HCT116 (cell line): ENCODE measurements around the gene ALOXE3. TPM values are rescaled to one million over a fixed set of nuclear protein-coding genes. Genes with fewer than 3 reads are reported as not detected.

Experiments
- ATAC-seq: fragments of 200-7000 bp; cut with Tn5 transposase; 2 replicates; pipeline ENCODE4 v1.9.1; 2020; ENCODE audit warnings: mild to moderate bottlenecking, moderate library complexity
- BruUV-seq: library from RNA; stranded (reverse); fragments of 400-500 nt; replicated peaks from 2 replicates; lab custom pipeline; 2021; lab: Mats Ljungman, UMichigan
- CTCF ChIA-PET: fragments of 300-600 bp; sonication (Branson Sonifier 250); formaldehyde crosslinking; loops from one replicate; lab custom pipeline; 2021; ENCODE audit warnings: antibody characterized with exemption; lab: Charles Lee
- POLR2A ChIA-PET: fragments of 300-600, 350-600 bp; sonication (Branson Sonifier 250); formaldehyde crosslinking; loops from one replicate; lab custom pipeline; 2021; ENCODE audit warnings: antibody characterized with exemption; lab: Charles Lee
- RAD21 ChIA-PET, 2 experiments: fragments of 300-600 bp; sonication (Branson Sonifier 250); formaldehyde crosslinking; loops; one replicate each; lab custom pipeline; 2023; ENCODE audit warnings: low total read pairs in 2 of 2; ENCODE audit not compliant: uncharacterized antibody in 2 of 2, unreplicated experiment in 2 of 2, low non-redundant PET in 1 of 2; lab: Charles Lee
- DNase-seq: peaks from one replicate; pipeline ENCODE4 v3.0.0-alpha.2; 2010; ENCODE audit warnings: low read depth, low spot score
- H2AFZ ChIP-seq: fragments of 200-600 bp; shearing (Covaris generic), sonication (generic); 2 replicates; pipeline ENCODE4 v1.6.1; 2017; ENCODE audit warnings: low read depth, mixed run types, mixed read lengths, antibody characterized with exemption, low read length; ENCODE audit not compliant: poor library complexity, severe bottlenecking
- H3K27ac ChIP-seq: 2 replicates; pipeline ENCODE4 v1.5.1; 2012; ENCODE audit warnings: low read depth, low read length
- H3K27me3 ChIP-seq: fragments of 200-600 bp; sonication (generic); 2 replicates; pipeline ENCODE4 v1.6.1; 2016; ENCODE audit warnings: mixed run types, low read length, mixed read lengths; ENCODE audit not compliant: insufficient read depth
- H3K36me3 ChIP-seq, 2 experiments: fragments of 200-500 bp in 1 of 2; fragments of 200-600 bp in 1 of 2; sonication (Bioruptor generic) in 1 of 2; sonication (generic) in 1 of 2; 2 replicates each; pipeline versions ENCODE4 v1.5.1 to v1.6.1; 2014 to 2016; ENCODE audit warnings: low read length in 2 of 2, inconsistent platforms in 1 of 2, mixed read lengths in 1 of 2, mixed run types in 1 of 2; ENCODE audit not compliant: insufficient read depth in 2 of 2, control insufficient read depth in 1 of 2
- H3K4me1 ChIP-seq, 2 experiments: fragments of 200-600 bp in 1 of 2; sonication (generic) in 1 of 2; 2 replicates each; pipeline versions ENCODE4 v1.5.1 to v1.6.1; 2012 to 2017; ENCODE audit warnings: low read length in 2 of 2, inconsistent platforms in 1 of 2, mild to moderate bottlenecking in 1 of 2, mixed read lengths in 1 of 2, mixed run types in 1 of 2, moderate library complexity in 1 of 2; ENCODE audit not compliant: insufficient read depth in 2 of 2, control insufficient read depth in 1 of 2
- H3K4me2 ChIP-seq: fragments of 200-600 bp; sonication (generic); 2 replicates; pipeline ENCODE4 v1.6.1; 2017; ENCODE audit warnings: mixed run types, low read length, mixed read lengths
- H3K4me3 ChIP-seq, 2 experiments: fragments of 200-600 bp in 1 of 2; sonication (generic) in 1 of 2; replicated peaks in 1 of 2; 2 replicates each; pipeline ENCODE4 v1.5.1; 2011 to 2016; ENCODE audit warnings: low read length in 2 of 2, control low read depth in 1 of 2, low read depth in 1 of 2, mild to moderate bottlenecking in 1 of 2, mixed read lengths in 1 of 2, mixed run types in 1 of 2
- H3K79me2 ChIP-seq: fragments of 200-600 bp; sonication (generic); 2 replicates; pipeline ENCODE4 v1.6.1; 2017; ENCODE audit warnings: mild to moderate bottlenecking, mixed run types, low read length, moderate library complexity, mixed read lengths; ENCODE audit not compliant: insufficient read depth
- H3K9ac ChIP-seq: fragments of 200-600 bp; sonication (generic); 2 replicates; pipeline ENCODE4 v1.6.1; 2016; ENCODE audit warnings: low read length, mixed read lengths
- H3K9me2 ChIP-seq: fragments of 200-600 bp; sonication (generic), shearing (Covaris generic); 2 replicates; pipeline ENCODE4 v1.6.1; 2017; ENCODE audit warnings: mixed run types, mild to moderate bottlenecking, moderate library complexity; ENCODE audit not compliant: insufficient read depth
- H3K9me3 ChIP-seq, 2 experiments: fragments of 200-500 bp in 1 of 2; fragments of 200-600 bp in 1 of 2; sonication (Bioruptor generic) in 1 of 2; sonication (generic) in 1 of 2; 2 replicates each; pipeline ENCODE4 v1.6.1; 2014 to 2017; ENCODE audit warnings: low read length in 2 of 2, mixed read lengths in 2 of 2, inconsistent platforms in 1 of 2, low read depth in 1 of 2, mild to moderate bottlenecking in 1 of 2, mixed run types in 1 of 2, moderate library complexity in 1 of 2; ENCODE audit not compliant: control insufficient read depth in 1 of 2, insufficient read depth in 1 of 2
- H4K20me1 ChIP-seq: fragments of 200-600 bp; sonication (generic), shearing (Covaris generic); 2 replicates; pipeline ENCODE4 v1.6.1; 2017; ENCODE audit warnings: mixed run types, mild to moderate bottlenecking, moderate library complexity; ENCODE audit not compliant: insufficient read depth
- CBX3 ChIP-seq: IDR thresholded peaks from 2 replicates; pipeline ENCODE4 v1.6.1; 2012; ENCODE audit warnings: low read depth
- EGR1 ChIP-seq: IDR thresholded peaks from 2 replicates; pipeline ENCODE4 v1.6.1; 2012; ENCODE audit warnings: low read depth
- FOSL1 ChIP-seq: IDR thresholded peaks from 2 replicates; pipeline ENCODE4 v1.6.1; 2012; ENCODE audit warnings: low read depth
- JUND ChIP-seq: IDR thresholded peaks from 2 replicates; pipeline ENCODE4 v1.6.1; 2012
- POLR2A ChIP-seq: IDR thresholded peaks from 2 replicates; pipeline ENCODE4 v1.7.0; 2011; ENCODE audit warnings: borderline replicate concordance; ENCODE audit not compliant: insufficient read depth, insufficient read length; ENCODE audit errors: extremely low read depth
- POLR2AphosphoS5 ChIP-seq: IDR thresholded peaks from 2 replicates; pipeline ENCODE4 v1.6.1; 2011; ENCODE audit warnings: mild to moderate bottlenecking, low read depth, low read length, moderate library complexity
- SIN3A ChIP-seq: IDR thresholded peaks from 2 replicates; pipeline ENCODE4 v1.6.1; 2012; ENCODE audit warnings: low read depth
- SP1 ChIP-seq: IDR thresholded peaks from 2 replicates; pipeline ENCODE4 v1.6.1; 2012; ENCODE audit warnings: low read depth
- YY1 ChIP-seq: IDR thresholded peaks from 2 replicates; pipeline ENCODE4 v1.6.1; 2011; ENCODE audit warnings: low read length, low read depth, moderate library complexity, mild to moderate bottlenecking; ENCODE audit not compliant: insufficient replicate concordance; ENCODE audit errors: extremely low read depth
- intact Hi-C: fragments of 100-400 bp; cut with micrococcal nuclease; formaldehyde crosslinking; loops from 2 replicates; pipeline ENCODE4 v1.10.0; 2022
- total RNA-seq: library from RNA; stranded (reverse); gene quantifications from one replicate; pipeline ENCODE4 v1.2.1, GENCODE V29; 2021; ENCODE audit not compliant: unreplicated experiment
- TF ChIP-seq, protein P1 (sequence below): IDR thresholded peaks from 2 replicates; pipeline ENCODE4 v1.6.1; 2012

The ALOXE3 gene
- total RNA-seq, 1 experiment from 2014 or later, result 3.5 TPM

DNA sequence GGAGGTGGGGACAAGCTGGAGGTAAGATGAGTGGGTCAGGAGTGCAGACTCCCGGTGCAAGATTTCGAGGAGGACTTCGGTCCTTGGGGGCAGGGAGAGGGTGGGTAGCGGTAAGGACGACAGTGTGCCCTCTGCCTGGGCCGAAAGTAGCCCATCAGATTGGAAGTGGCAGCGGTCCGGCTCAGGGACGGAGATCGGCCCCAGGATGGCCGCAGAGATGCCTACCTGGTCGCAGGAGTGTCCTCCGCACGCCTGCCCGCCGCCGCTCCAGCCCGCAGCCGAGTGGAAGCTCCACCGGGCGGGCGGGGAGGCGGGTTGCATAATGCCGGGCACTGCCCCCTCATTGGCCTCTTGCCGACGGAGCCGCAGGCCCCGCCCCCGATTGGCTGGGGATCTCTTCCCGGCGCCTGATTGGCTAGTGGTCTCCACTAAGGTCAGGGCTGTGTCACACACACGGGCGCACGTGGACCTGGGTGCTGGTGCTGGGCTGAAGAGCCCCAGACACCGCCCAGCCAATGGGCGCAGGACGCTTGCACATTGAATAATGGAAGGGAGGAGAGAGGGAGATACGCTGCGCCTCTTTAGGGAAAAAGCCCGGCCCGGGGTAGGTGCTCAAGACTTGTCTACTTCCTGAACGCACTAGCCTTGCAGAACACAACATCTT lies 33.9 kb upstream of the ALOXE3 start, which contains the start of gene PER1:
PER1 (minus strand) TSS at position 293 of the 664 bp plus-strand sequence. CDS start 1,698 bp downstream, outside the sequence.
- ATAC-seq (peak; percentile 49), DNase-seq (peak; percentile 86)
- no TSS peak for BruUV-seq
- H3K4me1 ChIP-seq, result peaks cover 39 to 63% of the 10 kb centered on the region in 2 experiments
- no peaks in the 10 kb centered on the region for H3K9me3 ChIP-seq
- TF ChIP-seq EGR1, result peak; percentile 77
- TF ChIP-seq, protein P1, sequence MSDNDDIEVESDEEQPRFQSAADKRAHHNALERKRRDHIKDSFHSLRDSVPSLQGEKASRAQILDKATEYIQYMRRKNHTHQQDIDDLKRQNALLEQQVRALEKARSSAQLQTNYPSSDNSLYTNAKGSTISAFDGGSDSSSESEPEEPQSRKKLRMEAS, result peak; percentile 95
- no peak for TF ChIP-seq FOSL1
- no peak for TF ChIP-seq YY1
- no peak for TF ChIP-seq JUND
- no peak for TF ChIP-seq CBX3
- peak; percentile 78 for TF ChIP-seq POLR2AphosphoS5
- TF ChIP-seq SP1, result peak; percentile 77
- peak; percentile 53 for TF ChIP-seq POLR2A
- peak; percentile 79 for TF ChIP-seq SIN3A
- H3K27me3 ChIP-seq, result no peaks in the 10 kb centered on the region
- RAD21 ChIA-PET, result no interaction called here
- H3K27ac ChIP-seq, result peak within 1 kb of the TSS; percentile 77
- H3K9ac ChIP-seq, result peak within 1 kb of the TSS; percentile 99
- POLR2A ChIA-PET, result interaction anchor here (0.6 to 1.6 kb wide), 8 partner anchors 9 to 67 kb away, joined by 3 to 8 read pairs (median 4); partner anchors contain the start of gene BORCS6
- H2AFZ ChIP-seq, result no peak within 1 kb of the TSS
- H3K36me3 ChIP-seq, result peaks cover 25 to 32% of the 10 kb centered on the region in 2 experiments
- peaks cover 57% of the 10 kb centered on the region for H3K79me2 ChIP-seq
- intact Hi-C loops, result loop anchor here (1.0 kb wide), 1 partner anchor 13 kb away; no protein-coding TSS in a partner anchor
- no peaks in the 10 kb centered on the region for H3K9me2 ChIP-seq
- peak within 1 kb of the TSS; percentile 85 to 95 for H3K4me3 ChIP-seq
- CTCF ChIA-PET, result interaction anchor here (0.6 kb wide), 1 partner anchor 50 kb away, joined by 4 read pairs; no protein-coding TSS in a partner anchor
- peak within 1 kb of the TSS; percentile 100 for H3K4me2 ChIP-seq
- no peaks in the 10 kb centered on the region for H4K20me1 ChIP-seq
